CD4-positive, CD25-positive, alpha-beta regulatory T cell (primary cell): ENCODE results near the gene OPRD1. TPM values are rescaled to one million over a fixed set of nuclear protein-coding genes. Genes with fewer than 3 reads are reported as not detected.

ENCODE experiments used
- ATAC-seq, 2 donors: fragments of 150-1000 bp; cut with Tn5 transposase; one replicate each; pipeline ENCODE4 v1.10.0; 2021; ENCODE audit warnings: low read depth in 2 of 2, moderate number of reproducible peaks in 2 of 2, moderate library complexity in 1 of 2
- DNase-seq, 3 donors: peaks; one replicate each; pipeline versions ENCODE4 v3.0.0 to v3.0.0-alpha.2; 2012 to 2022; ENCODE audit warnings: mixed read lengths in 1 of 3
- H3K27ac ChIP-seq: one replicate; pipeline ENCODE4 v1.7.0; 2013; ENCODE audit warnings: mild to moderate bottlenecking, low read length; ENCODE audit not compliant: insufficient read depth, poor library complexity, severe bottlenecking
- H3K27me3 ChIP-seq: one replicate; pipeline ENCODE4 v1.7.0; 2013; ENCODE audit warnings: low read length; ENCODE audit not compliant: control insufficient read depth, insufficient read depth
- H3K36me3 ChIP-seq: one replicate; pipeline ENCODE4 v1.7.0; 2013; ENCODE audit warnings: mild to moderate bottlenecking, low read length, moderate library complexity; ENCODE audit not compliant: control insufficient read depth, insufficient read depth
- H3K4me1 ChIP-seq: 2 replicates; pipeline ENCODE4 v1.7.0; 2013; ENCODE audit warnings: mild to moderate bottlenecking, low read length; ENCODE audit not compliant: insufficient read depth, control insufficient read depth, poor library complexity, severe bottlenecking
- H3K4me3 ChIP-seq: one replicate; pipeline ENCODE4 v1.7.0; 2013; ENCODE audit warnings: low read depth, mild to moderate bottlenecking, low read length, moderate library complexity
- H3K9me3 ChIP-seq, 2 experiments: 1 replicate in 1 of 2; 2 replicates in 1 of 2; pipeline ENCODE4 v1.7.0; 2013; ENCODE audit warnings: low read length in 2 of 2, mild to moderate bottlenecking in 1 of 2, moderate library complexity in 1 of 2; ENCODE audit not compliant: control insufficient read depth in 2 of 2
- H3K27ac Mint-ChIP-seq, 3 donors: one replicate each; pipeline ENCODE4 v1.8.0; 2020 to 2022; ENCODE audit warnings: mild to moderate bottlenecking in 3 of 3, mixed read lengths in 3 of 3, moderate library complexity in 2 of 3
- H3K27me3 Mint-ChIP-seq: one replicate; pipeline ENCODE4 v1.8.0; 2022; ENCODE audit warnings: mild to moderate bottlenecking, mixed read lengths
- H3K36me3 Mint-ChIP-seq: one replicate; pipeline ENCODE4 v1.8.0; 2020; ENCODE audit warnings: mixed read lengths
- H3K4me1 Mint-ChIP-seq, 4 donors: one replicate each; pipeline ENCODE4 v1.8.0; 2020 to 2022; ENCODE audit warnings: mixed read lengths in 4 of 4, mild to moderate bottlenecking in 1 of 4
- H3K4me3 Mint-ChIP-seq, 4 donors: one replicate each; pipeline ENCODE4 v1.8.0; 2020 to 2022; ENCODE audit warnings: mild to moderate bottlenecking in 4 of 4, mixed read lengths in 4 of 4, moderate library complexity in 3 of 4
- H3K9me3 Mint-ChIP-seq, 7 donors: one replicate each; pipeline ENCODE4 v1.8.0; 2020 to 2022; ENCODE audit warnings: mixed read lengths in 7 of 7, mild to moderate bottlenecking in 3 of 7, moderate library complexity in 2 of 7
- polyA plus RNA-seq, 4 donors: library from polyadenylated mRNA; unstranded; fragments of 300-500 nt; fragmentation: Illumina TruSeq; gene quantifications; one replicate each; pipeline ENCODE4 v1.2.3, GENCODE V29; 2021
- total RNA-seq: library from RNA; stranded (reverse); gene quantifications from one replicate; pipeline ENCODE4 v1.2.3, GENCODE V29; 2022

OPRD1 gene
- total and polyA plus RNA-seq, 5 donors from 2014 or later = 0.02 TPM; not detected in 4

- peaks cover 37% of the 10 kb centered on the region for H3K4me1 ChIP-seq
- Mint-ChIP-seq H3K4me3 (peak overlapping the region in 2 of 4 donors; percentile 27 to 39), H3K9me3 (peaks cover 0 to 2% (median 0%) of the 10 kb centered on the region in 7 donors), H3K4me1 (peaks cover 15 to 46% (median 35%) of the 10 kb centered on the region in 4 donors), H3K36me3 (no peaks in the 10 kb centered on the region), H3K27me3 (peaks cover 18% of the 10 kb centered on the region), H3K27ac (peak overlapping the region in 2 of 3 donors; percentile 1 to 71)
- H3K27ac ChIP-seq = no peak overlapping the region
- DNase-seq (peak; percentile 67 to 78 (median 69)), ATAC-seq (no peak)
- no peaks in the 10 kb centered on the region for H3K9me3 ChIP-seq
- H3K4me3 ChIP-seq = no peak overlapping the region
- H3K36me3 ChIP-seq = no peaks in the 10 kb centered on the region
- H3K27me3 ChIP-seq = no peaks in the 10 kb centered on the region
These were observed 70.1 kb downstream of the OPRD1 start for GRCh38 chr1:28882009-28882628.

DNA sequence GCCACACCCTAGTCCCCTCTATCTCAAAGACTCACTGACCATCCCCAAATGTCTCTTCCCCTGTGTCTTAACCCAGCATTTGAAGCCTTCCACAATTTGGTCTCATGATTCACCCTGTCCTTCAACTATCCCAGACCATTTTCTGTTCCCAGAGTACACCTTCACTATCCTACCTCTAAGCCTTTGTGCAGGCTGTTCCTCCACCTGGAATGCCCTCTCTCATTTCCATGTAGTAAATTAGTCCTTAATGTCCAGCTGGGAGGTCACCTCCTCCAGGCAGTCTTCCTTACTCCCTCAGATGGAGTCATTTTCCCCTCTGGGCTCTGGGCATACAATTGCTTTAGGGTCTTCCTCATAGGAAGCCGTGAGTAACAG, 71.3 kb downstream of the OPRD1 start:
- H3K27me3 ChIP-seq = no peaks in the 10 kb centered on the region
- Mint-ChIP-seq H3K4me1 (peaks cover 15 to 49% (median 36%) of the 10 kb centered on the region in 4 donors), H3K36me3 (no peaks in the 10 kb centered on the region), H3K9me3 (peaks cover 0 to 2% (median 0%) of the 10 kb centered on the region in 7 donors), H3K4me3 (peak overlapping the region in 1 of 4 donors; percentile 16), H3K27ac (peak overlapping the region in 2 of 3 donors; percentile 32 to 88), H3K27me3 (peaks cover 12% of the 10 kb centered on the region)
- peaks cover 48% of the 10 kb centered on the region for H3K4me1 ChIP-seq
- no peak overlapping the region for H3K4me3 ChIP-seq
- no peak overlapping the region for H3K27ac ChIP-seq
- no peaks in the 10 kb centered on the region for H3K9me3 ChIP-seq
- H3K36me3 ChIP-seq = no peaks in the 10 kb centered on the region
- DNase-seq (no peak), ATAC-seq (no peak)

GRCh38 chr1:28885472-28885877, 73.5 kb downstream of the OPRD1 start:
- Mint-ChIP-seq H3K9me3 (peaks cover 0 to 2% (median 0%) of the 10 kb centered on the region in 7 donors), H3K4me1 (peaks cover 15 to 68% (median 47%) of the 10 kb centered on the region in 4 donors), H3K27ac (peak overlapping the region; percentile 87 to 99 (median 95)), H3K27me3 (peaks cover 9% of the 10 kb centered on the region), H3K36me3 (no peaks in the 10 kb centered on the region), H3K4me3 (peak overlapping the region in 3 of 4 donors; percentile 86 to 91 (median 91))
- Histone ChIP-seq H3K27ac (peak overlapping the region; percentile 86), H3K9me3 (no peaks in the 10 kb centered on the region), H3K36me3 (no peaks in the 10 kb centered on the region), H3K4me1 (peaks cover 50% of the 10 kb centered on the region), H3K27me3 (no peaks in the 10 kb centered on the region), H3K4me3 (no peak overlapping the region)
- ATAC-seq (no peak), DNase-seq (no peak)

DNA sequence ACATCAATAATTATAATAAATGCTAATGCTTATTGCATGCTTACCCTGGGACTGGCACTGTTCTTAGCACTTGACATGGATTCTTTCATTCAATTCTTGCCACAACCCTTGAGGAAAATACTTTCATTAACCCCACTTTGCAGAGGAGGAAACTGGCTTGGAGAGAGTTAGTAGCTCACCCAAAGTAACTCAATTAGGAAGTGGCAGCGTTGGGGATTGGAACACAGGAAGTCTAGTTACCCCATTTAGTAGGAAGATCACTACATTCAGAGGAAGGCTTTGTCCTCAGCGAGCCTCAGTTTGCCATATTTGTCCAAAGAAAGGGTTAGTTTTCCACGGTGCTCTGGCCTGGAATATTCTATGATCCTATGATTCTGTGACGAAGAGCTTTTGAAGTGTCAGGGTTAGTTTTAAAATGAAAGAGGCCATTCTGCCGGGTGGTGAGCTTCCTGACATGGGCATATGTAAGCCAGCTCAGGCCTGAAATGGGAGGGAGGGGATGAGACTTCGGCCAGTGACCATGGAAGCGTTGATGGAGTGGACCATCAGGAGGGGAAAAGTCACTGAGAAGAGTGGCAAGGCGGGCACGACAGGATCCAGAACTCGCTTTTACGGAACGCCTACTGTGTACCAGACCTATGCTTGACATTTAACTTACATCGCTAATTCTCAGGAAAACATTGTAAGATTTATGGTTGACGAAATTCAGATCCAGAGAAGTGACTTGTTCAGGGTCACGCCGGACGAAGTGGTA, 74.2 kb downstream of the OPRD1 start:
- H3K9me3 Mint-ChIP-seq = peaks cover 0 to 2% (median 0%) of the 10 kb centered on the region in 7 donors
- peaks cover 9% of the 10 kb centered on the region for H3K27me3 Mint-ChIP-seq
- H3K4me3 Mint-ChIP-seq = peak overlapping the region; percentile 86 to 95 (median 91)
- H3K27ac Mint-ChIP-seq = peak overlapping the region; percentile 69 to 95 (median 87)
- H3K36me3 Mint-ChIP-seq = no peaks in the 10 kb centered on the region
- peaks cover 15 to 68% (median 47%) of the 10 kb centered on the region in 4 donors for H3K4me1 Mint-ChIP-seq
- DNase-seq (peak in 1 of 3 donors; percentile 12), ATAC-seq (no peak)
- Histone ChIP-seq H3K4me3 (peak overlapping the region; percentile 33), H3K27me3 (no peaks in the 10 kb centered on the region), H3K27ac (peak overlapping the region; percentile 86), H3K36me3 (no peaks in the 10 kb centered on the region), H3K9me3 (no peaks in the 10 kb centered on the region), H3K4me1 (peaks cover 50% of the 10 kb centered on the region)

GRCh38 chr1:28886731-28887418, 74.9 kb downstream of the OPRD1 start:
- Histone ChIP-seq H3K27ac (peak overlapping the region; percentile 86), H3K36me3 (no peaks in the 10 kb centered on the region), H3K27me3 (no peaks in the 10 kb centered on the region), H3K4me3 (peak overlapping the region; percentile 64), H3K9me3 (no peaks in the 10 kb centered on the region), H3K4me1 (peaks cover 49% of the 10 kb centered on the region)
- H3K27me3 Mint-ChIP-seq = peaks cover 9% of the 10 kb centered on the region
- peak overlapping the region; percentile 69 to 95 (median 87) for H3K27ac Mint-ChIP-seq
- DNase-seq = peak; percentile 86 to 96 (median 90)
- H3K9me3 Mint-ChIP-seq = peaks cover 0 to 2% (median 0%) of the 10 kb centered on the region in 7 donors
- no peaks in the 10 kb centered on the region for H3K36me3 Mint-ChIP-seq
- H3K4me1 Mint-ChIP-seq = peaks cover 15 to 69% (median 46%) of the 10 kb centered on the region in 4 donors
- H3K4me3 Mint-ChIP-seq = peak overlapping the region; percentile 86 to 95 (median 91)
- peak; percentile 72 to 73 for ATAC-seq

- H3K4me1 ChIP-seq = peaks cover 44% of the 10 kb centered on the region
- no peaks in the 10 kb centered on the region for H3K36me3 ChIP-seq
- H3K27ac Mint-ChIP-seq = peak overlapping the region in 2 of 3 donors; percentile 20 to 86
- peak overlapping the region in 3 of 4 donors; percentile 91 to 94 (median 92) for H3K4me3 Mint-ChIP-seq
- no peaks in the 10 kb centered on the region for H3K36me3 Mint-ChIP-seq
- ATAC-seq (no peak), DNase-seq (peak; percentile 36 to 67 (median 51))
- H3K9me3 Mint-ChIP-seq = peaks cover 0 to 2% (median 0%) of the 10 kb centered on the region in 7 donors
- no peaks in the 10 kb centered on the region for H3K27me3 ChIP-seq
- no peaks in the 10 kb centered on the region for H3K9me3 ChIP-seq
- peaks cover 15 to 68% (median 42%) of the 10 kb centered on the region in 4 donors for H3K4me1 Mint-ChIP-seq
- H3K4me3 ChIP-seq = peak overlapping the region; percentile 72
- H3K27ac ChIP-seq = peak overlapping the region; percentile 86
- peaks cover 9% of the 10 kb centered on the region for H3K27me3 Mint-ChIP-seq
These were observed 75.5 kb downstream of the OPRD1 start for GRCh38 chr1:28887419-28887834.
